Measurements from ENCODE around the gene TSPAN7.

DNA sequence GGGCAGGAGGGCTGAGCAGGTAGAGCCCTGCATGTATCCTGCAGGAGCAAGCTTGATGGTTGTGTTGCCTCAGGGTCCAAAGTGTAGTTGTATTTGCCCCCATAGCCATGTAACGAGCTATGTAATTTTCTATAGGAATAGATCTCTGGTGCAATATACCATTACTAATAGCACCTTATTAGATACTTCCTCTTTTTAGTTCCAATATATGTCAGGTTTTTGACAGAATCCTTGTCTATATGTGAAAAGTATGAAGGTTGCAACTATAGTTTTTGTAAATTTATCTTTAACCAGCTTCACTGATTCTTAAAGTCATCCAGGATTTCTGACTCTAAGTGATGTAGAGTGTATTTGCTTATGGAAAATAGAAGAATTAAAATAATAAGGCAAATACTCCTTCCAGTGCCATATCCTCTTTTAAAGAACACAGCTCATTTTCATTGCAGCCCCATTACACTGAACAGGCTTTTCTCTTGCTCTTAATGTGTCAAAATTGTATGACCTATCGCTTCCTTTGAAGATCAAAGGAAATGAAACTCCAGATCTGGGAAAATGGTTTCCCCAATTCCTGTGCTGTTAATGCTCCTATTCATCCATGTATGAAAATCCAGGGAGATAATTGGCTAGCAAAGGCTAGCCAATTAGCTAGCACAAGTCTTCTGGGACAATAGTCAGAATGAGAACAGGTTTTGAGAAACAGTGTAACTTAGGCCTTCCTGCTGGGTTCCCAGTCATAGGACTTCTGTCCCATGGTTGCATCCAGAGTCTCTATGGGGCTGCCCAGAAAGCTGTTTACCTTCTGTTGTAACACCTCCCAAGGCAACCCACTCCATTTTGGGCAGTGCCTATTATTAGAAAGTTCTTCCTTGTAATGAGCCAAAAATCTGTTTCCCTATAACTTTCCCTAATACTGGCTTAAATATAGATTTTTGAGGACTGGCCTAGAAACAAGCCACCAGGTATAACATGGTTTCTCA is 90.6 kb downstream of the TSPAN7 start:
- TF ChIP-seq, protein P1, sequence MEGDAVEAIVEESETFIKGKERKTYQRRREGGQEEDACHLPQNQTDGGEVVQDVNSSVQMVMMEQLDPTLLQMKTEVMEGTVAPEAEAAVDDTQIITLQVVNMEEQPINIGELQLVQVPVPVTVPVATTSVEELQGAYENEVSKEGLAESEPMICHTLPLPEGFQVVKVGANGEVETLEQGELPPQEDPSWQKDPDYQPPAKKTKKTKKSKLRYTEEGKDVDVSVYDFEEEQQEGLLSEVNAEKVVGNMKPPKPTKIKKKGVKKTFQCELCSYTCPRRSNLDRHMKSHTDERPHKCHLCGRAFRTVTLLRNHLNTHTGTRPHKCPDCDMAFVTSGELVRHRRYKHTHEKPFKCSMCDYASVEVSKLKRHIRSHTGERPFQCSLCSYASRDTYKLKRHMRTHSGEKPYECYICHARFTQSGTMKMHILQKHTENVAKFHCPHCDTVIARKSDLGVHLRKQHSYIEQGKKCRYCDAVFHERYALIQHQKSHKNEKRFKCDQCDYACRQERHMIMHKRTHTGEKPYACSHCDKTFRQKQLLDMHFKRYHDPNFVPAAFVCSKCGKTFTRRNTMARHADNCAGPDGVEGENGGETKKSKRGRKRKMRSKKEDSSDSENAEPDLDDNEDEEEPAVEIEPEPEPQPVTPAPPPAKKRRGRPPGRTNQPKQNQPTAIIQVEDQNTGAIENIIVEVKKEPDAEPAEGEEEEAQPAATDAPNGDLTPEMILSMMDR (IDR thresholded peaks at IDR 0.05): no peak
- TF ChIP-seq POLR2A (IDR thresholded peaks at IDR 0.05) (no peak), EP300 (IDR thresholded peaks at IDR 0.05) (no peak), POLR2AphosphoS5 (IDR thresholded peaks at IDR 0.05) (no peak)
